ENCODE results near the gene FHAD1. TPM values are rescaled to one million over a fixed set of nuclear protein-coding genes. Genes with fewer than 3 reads are reported as not detected.

FHAD1 gene
- total RNA-seq, 1 donor from 2014 or later = 1.7 TPM

DNA sequence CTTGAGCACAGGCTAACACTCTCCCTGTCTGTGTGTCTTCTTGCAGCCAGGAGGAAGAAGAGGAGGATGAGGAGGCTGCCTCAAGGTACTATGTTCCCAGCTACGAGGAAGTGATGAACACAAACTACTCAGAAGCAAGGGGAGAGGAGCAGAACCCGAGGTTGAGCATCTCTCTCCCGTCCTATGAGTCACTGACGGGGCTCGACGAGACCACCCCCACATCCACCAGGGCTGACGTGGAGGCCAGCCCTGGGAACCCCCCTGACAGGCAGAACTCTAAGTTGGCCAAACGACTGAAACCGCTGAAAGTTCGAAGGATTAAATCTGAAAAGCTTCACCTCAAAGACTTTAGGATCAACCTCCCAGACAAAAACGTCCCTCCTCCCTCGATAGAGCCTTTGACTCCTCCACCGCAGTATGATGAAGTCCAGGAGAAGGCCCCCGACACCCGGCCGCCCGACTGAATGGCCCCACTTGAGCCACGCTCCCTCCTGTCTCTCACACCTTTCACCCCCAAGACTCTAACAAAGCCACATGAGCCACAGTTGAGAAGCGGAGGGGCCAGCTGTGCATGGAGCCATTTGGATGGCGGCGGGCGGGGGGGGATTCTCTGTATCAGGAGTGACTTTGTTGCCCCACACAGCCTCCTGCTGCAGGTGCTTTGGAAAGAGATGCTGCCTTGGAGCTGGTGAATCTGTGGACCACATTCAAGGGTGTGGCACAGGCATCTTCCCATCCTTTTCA is 27.6 kb upstream of the FHAD1 start:
- TF ChIP-seq, protein P1, sequence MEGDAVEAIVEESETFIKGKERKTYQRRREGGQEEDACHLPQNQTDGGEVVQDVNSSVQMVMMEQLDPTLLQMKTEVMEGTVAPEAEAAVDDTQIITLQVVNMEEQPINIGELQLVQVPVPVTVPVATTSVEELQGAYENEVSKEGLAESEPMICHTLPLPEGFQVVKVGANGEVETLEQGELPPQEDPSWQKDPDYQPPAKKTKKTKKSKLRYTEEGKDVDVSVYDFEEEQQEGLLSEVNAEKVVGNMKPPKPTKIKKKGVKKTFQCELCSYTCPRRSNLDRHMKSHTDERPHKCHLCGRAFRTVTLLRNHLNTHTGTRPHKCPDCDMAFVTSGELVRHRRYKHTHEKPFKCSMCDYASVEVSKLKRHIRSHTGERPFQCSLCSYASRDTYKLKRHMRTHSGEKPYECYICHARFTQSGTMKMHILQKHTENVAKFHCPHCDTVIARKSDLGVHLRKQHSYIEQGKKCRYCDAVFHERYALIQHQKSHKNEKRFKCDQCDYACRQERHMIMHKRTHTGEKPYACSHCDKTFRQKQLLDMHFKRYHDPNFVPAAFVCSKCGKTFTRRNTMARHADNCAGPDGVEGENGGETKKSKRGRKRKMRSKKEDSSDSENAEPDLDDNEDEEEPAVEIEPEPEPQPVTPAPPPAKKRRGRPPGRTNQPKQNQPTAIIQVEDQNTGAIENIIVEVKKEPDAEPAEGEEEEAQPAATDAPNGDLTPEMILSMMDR (conservative IDR thresholded peaks at IDR 0.05) = no peak
- DNase-seq (ENCODE audit: low read depth, low spot score) = no peak
- Mint-ChIP-seq H3K9me3 (peaks cover 6% of the 10 kb centered on the region), H3K36me3 (ENCODE audit: low read depth) (peaks cover 31% of the 10 kb centered on the region), H3K4me1 (peaks cover 14% of the 10 kb centered on the region), H3K27me3 (ENCODE audit: low read depth) (no peaks in the 10 kb centered on the region), H3K27ac (ENCODE audit: unreplicated experiment) (no peak overlapping the region), H3K4me3 (no peak overlapping the region)

DNA sequence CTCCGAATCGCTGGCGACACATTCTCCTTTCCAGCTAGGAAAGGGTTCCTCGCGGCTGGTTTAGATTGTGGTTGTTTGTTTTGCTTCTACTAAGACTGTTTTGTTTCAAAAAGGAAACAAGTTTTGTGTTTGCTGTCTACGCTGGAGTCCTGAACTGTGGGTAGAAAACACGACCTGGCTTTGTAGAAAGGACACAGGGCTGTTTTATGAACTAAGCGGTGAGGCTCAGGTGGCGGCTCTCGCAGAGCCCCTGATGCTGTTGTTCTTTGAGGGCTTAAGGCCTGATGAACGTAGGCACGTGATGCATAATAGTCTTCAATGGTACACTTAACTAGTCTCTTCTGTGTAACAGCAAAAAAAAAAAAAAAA is 27.0 kb upstream of the FHAD1 start:
- Mint-ChIP-seq H3K4me3 (no peak overlapping the region), H3K9me3 (peaks cover 6% of the 10 kb centered on the region), H3K27ac (ENCODE audit: unreplicated experiment) (no peak overlapping the region), H3K4me1 (peaks cover 12% of the 10 kb centered on the region), H3K27me3 (ENCODE audit: low read depth) (no peaks in the 10 kb centered on the region), H3K36me3 (ENCODE audit: low read depth) (peaks cover 29% of the 10 kb centered on the region)
- TF ChIP-seq, protein P1 (conservative IDR thresholded peaks at IDR 0.05) = no peak
- no peak for DNase-seq (ENCODE audit: low read depth, low spot score)

DNA sequence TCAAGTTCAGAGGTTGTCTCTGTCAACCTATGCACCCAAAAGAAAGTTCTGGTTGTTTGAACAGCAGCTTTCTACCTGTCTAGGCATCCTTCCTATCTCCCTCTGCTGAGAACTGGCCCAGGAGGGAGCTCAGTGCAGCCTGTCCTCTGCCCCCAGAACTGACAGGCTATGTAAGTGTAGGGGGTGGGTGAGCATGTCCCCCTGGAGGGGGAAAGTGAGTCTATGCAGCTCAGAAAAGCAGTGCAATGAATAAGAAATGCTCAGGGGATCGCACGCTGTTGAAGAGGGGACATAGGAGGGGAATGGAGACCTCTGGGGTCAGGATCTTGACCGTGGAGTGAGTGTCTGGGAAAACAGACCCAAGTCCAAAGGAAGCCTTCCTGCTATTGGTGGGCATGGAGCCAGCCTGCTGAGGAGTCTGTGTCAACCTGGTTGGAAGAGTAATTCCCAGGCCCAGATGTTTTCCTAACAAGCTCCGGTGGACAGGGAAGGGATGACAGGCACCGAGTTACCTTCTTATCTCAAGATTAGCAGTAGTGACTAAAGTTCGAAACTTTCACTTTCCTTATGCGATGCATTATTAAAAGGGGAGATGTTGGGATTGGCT is 26.1 kb upstream of the FHAD1 start:
- DNase-seq (ENCODE audit: low read depth, low spot score) = no peak
- H3K36me3 Mint-ChIP-seq (ENCODE audit: low read depth) = peaks cover 29% of the 10 kb centered on the region
- no peak overlapping the region for H3K4me3 Mint-ChIP-seq
- no peak overlapping the region for H3K27ac Mint-ChIP-seq (ENCODE audit: unreplicated experiment)
- H3K9me3 Mint-ChIP-seq = peaks cover 6% of the 10 kb centered on the region
- no peaks in the 10 kb centered on the region for H3K27me3 Mint-ChIP-seq (ENCODE audit: low read depth)
- TF ChIP-seq, protein P1 (conservative IDR thresholded peaks at IDR 0.05) = no peak
- peaks cover 10% of the 10 kb centered on the region for H3K4me1 Mint-ChIP-seq

DNA sequence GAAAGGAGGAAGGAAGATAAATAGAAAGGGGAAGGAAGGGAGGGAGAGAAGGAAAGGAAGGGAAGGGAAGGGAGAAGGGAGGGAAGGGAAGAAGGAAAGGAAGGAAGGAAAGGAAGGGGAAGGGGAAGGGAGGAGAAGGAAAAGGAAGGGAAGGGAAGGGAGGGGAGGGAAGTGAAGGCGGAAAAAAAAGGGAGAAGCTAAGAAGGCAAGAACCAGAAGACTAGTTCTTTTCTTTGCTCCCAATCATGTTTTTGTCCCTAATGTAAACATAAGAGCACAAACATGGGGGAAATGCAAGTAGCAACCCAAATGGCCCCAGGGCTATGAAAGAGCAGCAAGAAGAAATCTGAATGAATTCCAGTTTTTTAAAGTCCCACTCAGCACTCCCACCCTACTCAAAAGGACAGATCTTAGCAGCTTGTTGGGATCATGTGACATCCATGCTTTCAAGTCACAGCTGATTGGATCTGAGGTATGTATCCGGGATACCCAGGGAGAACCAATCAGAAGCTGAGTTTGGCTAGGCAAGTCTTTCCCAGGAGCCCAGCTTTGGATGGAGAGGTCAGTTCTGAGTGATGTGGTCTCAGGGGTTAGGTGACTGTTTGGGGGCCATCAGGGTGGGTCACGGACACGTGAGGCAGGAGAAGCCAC is 24.2 kb upstream of the FHAD1 start:
- no peak overlapping the region for H3K27ac Mint-ChIP-seq (ENCODE audit: unreplicated experiment)
- peaks cover 22% of the 10 kb centered on the region for H3K36me3 Mint-ChIP-seq (ENCODE audit: low read depth)
- peaks cover 4% of the 10 kb centered on the region for H3K9me3 Mint-ChIP-seq
- no peak overlapping the region for H3K4me3 Mint-ChIP-seq
- H3K27me3 Mint-ChIP-seq (ENCODE audit: low read depth) = no peaks in the 10 kb centered on the region
- TF ChIP-seq, protein P1 (conservative IDR thresholded peaks at IDR 0.05) = no peak
- peaks cover 15% of the 10 kb centered on the region for H3K4me1 Mint-ChIP-seq
- no peak for DNase-seq (ENCODE audit: low read depth, low spot score)

GRCh38 chr1:15224259-15224869 is 22.7 kb upstream of the FHAD1 start:
- Mint-ChIP-seq H3K9me3 (no peaks in the 10 kb centered on the region), H3K27me3 (ENCODE audit: low read depth) (no peaks in the 10 kb centered on the region), H3K4me3 (peak overlapping the region; percentile 12), H3K27ac (ENCODE audit: unreplicated experiment) (peak overlapping the region; percentile 72), H3K36me3 (ENCODE audit: low read depth) (peaks cover 11% of the 10 kb centered on the region), H3K4me1 (peaks cover 15% of the 10 kb centered on the region)
- no peak for DNase-seq (ENCODE audit: low read depth, low spot score)
- TF ChIP-seq, protein P1 (conservative IDR thresholded peaks at IDR 0.05) = no peak
